HG03196 (cell line): ENCODE data around the gene UBQLN4.
"Not testable (repeated sequence)": the region's sequence is repeated elsewhere in the genome, so short reads cannot be mapped to it uniquely, and the experiment has no call there.

Source experiments
- ATAC-seq: cut with Tn5 transposase; IDR thresholded peaks from one replicate; pipeline ENCODE4 v1.9.1; 2021; ENCODE audit not compliant: unreplicated experiment

UBQLN4 gene

DNA sequence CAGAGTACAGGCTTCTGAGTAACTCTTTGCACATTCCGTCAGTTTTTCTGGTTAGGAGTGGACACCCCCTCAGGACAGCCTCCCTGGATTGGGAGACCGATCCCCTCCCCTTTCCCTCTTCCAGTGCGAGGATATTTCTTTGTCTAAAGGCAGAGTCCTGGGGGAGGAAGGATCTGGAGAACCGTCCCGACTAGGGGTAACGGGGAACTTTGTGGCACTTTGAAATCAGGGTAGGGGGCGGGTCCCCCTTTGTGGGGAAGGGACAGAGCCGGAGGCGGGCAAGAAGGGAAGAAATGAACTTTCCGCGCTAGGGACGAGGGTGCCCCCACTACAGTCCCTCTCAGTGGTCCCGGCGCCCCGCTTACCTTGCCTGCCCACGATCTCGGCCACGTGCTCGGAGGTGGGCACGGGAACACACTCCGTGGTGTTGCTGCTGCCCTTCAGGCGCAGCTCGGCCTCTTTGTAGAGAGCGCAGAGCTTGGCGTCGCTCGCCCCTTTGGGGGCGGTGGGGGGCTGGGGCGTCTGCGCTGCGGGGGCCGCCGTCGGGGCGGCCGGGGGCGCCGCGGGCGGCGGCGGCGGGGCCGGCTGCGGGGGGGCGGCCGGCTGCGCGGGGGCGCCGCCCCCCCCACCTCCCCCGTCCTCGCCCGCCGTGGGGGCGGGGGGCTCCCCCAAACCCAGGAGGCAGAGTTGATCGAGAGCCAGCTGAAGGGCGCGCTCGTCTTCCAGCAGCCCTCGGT is 27.8 kb upstream of the UBQLN4 start:
- no peak for ATAC-seq

DNA sequence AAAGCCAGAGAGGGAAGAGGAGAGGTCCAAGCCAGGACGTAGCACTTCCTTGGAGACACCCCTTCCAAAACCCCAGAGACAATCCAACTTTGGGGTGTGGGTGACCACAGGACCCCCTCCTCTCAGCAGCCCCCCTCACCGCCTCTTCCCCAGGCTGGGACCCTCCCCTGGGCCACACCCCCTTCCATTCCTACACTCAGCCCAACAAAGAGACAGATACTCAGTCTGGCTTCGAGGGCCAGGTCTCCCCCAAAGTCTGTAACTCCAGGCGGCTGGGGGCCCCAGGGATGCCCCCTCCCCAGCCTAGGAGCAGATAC is 27.2 kb upstream of the UBQLN4 start:
- ATAC-seq = no peak

DNA sequence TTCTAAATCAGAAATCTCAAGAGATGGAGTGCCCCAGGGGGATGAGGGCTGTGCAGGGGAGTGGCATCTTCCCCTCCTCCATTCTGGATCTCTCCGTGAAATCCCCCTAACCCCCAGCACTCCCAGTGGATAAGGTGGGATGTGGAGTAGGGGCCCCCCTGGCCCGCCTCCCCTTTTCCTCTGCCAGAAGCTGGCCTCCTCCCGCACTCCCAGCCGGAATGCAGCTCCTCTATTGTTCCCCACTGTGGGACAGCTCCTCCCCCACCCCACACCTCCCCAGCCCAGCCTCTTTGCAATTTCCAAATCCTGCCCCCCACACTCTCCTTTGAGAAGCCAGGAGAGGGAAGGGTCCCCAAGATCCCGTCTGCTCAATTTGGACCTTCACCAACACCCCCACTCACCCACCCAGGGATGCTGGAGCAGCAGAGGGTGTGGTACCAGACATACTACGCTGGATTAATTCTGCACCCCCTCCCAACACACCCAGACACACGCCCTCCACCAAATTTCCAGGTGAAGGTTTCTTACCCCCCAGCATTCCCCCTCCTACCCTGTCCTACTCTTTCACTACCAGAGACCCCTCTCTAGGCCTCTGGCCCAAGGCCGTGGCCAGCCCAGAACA is 26.8 kb upstream of the UBQLN4 start:
- no peak for ATAC-seq

DNA sequence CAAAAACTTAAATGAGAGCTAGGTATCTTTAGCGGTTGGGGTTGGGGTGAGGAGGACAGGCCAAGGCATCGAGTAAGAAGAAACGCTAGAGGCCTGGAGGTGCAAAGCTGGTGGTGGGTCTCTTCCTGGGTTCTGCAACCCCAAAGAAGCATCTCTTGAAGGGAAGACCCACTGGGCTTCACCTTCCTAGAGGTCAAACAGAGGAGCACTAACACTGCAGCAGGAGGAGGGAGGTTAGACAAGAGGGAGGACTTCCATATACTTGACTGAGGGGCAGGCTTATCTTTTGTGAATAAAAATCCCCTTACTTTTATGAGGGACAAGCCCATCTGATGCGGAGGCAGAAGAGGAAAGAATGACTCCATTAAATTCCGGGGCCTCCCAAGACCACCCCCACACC is 26.2 kb upstream of the UBQLN4 start:
- ATAC-seq = no peak

GRCh38 chr1:156078728-156079127 is 25.1 kb upstream of the UBQLN4 start:
- no peak for ATAC-seq

- no peak for ATAC-seq
These were observed 23.8 kb upstream of the UBQLN4 start for GRCh38 chr1:156077430-156077760.

GRCh38 chr1:156076609-156077429 is 23.2 kb upstream of the UBQLN4 start:
- no peak for ATAC-seq

DNA sequence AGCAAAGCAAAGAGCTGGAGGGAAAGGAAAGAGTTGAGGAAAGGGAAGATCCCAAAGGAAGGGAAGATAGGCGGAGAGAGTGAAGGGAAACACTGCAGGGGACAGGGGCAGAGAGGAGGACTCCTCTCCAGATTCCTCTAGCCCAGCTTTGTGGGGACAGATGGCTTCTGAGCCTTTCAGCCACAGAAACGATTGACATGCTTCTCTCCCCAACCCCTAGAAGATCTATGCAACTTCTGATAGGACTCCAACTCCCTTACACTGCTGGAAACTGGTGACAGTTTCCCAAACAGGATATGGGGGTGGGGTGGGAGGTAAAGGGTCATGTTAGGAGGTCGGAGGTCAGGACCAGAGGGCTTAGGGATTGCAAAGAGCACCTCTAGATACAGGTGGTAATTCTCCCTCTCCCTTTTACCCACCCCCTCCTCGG is 22.2 kb upstream of the UBQLN4 start:
- ATAC-seq = no peak

DNA sequence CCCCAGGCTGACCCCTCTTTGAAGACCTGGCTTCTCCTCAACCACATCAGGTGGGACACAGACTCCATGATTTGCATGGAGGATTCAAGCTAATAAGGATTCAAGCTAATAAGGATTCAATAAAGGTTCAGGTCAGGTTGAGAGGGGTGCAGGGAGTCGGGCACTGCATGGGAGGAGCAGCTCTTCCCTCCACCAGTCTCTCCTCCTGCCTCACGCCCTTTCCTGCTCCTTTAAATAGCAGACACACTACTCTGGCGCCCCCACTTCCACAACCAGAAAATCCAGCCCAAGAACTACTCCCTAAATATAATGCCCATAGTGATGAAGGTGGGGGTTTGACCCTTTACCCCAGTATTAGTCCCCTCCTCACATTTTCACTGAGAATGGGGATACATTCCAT is 21.6 kb upstream of the UBQLN4 start:
- no peak for ATAC-seq

- ATAC-seq = no peak
These were observed 21.1 kb upstream of the UBQLN4 start for GRCh38 chr1:156074661-156075060.

DNA sequence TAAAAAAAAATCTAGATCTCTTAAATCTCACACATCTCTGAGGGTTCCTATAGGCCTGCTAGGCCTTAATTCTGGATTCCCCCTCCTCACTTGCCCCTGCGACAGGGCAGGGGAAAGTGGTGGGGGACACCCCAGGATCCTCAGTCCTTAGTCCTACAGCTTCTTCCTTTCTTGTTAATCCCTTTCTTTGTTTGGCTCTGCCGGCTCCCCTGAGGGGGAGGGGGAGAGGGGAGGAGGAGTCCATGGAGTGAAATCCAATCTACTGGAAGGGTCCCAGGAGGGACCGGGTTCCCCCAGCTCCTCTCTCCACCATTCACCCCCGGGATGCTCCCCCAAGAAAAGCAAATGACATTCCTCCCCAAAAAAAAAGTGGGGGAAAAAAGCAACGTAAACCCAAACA is 20.1 kb upstream of the UBQLN4 start:
- ATAC-seq = no peak

DNA sequence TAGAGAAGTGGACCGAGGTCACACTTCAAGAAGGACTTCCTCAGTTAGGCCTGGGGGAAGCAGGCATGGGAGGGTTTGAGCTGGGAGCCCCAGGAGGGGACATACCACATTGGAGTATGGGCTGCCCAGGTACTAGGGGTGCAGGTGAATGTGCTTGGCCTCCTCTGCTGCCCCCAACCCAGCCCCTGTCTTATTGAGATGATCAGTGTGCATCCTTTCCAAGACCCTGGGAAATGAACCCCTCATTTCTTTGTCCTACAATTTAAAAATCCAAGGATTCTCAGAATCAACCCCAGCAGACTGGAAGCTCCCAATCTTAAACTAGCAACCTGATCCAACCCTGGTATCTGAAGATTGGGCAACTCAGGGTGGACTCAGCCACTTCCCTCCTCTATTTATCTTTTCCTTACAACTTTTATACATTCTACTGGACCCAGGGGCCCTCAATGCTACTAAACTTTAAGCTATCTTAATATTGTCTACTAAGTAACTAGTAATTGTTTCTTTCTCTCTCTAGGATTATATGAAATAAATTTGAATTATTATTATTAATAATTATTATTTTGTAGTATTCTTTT is 19.6 kb upstream of the UBQLN4 start:
- ATAC-seq = no peak

DNA sequence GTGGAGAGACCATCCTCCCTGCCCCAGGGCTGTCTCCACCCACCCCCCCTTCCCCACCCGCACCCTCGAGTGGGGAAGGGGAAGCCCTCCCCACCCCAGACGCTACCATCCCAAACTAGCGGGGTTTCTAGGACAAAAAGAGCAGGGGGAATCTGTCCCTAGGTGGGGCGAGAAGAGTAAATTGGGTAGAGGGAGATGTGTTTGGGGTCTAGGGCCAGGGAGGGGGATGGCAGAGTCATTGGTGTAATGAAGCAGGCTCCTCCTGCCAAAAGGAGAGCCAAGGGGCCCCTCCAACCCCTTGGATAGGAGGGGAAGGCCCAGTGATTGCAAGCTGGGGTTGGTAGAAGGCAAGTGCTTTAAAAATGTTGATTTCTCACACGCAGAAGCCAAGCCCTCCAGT is 18.7 kb upstream of the UBQLN4 start:
- no peak for ATAC-seq

- ATAC-seq = not testable (repeated sequence)
These were observed 17.8 kb upstream of the UBQLN4 start for GRCh38 chr1:156071332-156071816.

DNA sequence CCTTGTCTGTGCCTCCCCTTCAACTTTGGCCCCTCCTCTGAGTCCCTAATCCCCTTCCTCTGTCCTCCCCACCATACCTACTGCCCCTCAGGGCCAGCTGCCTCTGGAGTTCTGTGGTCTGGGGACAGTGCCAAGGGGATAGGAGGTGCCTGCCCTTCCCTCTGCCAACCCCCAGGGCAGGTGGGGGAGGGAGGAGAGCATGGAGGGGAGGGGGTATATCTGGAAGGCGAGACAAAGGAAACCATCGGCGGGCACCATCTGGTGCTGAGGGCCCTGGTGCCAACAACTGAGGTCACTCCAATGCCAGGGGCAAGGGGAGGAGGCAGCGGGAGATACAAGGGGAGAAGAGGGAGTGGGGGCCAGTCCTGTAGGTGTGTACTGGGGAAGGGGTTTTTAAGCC is 16.9 kb upstream of the UBQLN4 start:
- no peak for ATAC-seq

DNA sequence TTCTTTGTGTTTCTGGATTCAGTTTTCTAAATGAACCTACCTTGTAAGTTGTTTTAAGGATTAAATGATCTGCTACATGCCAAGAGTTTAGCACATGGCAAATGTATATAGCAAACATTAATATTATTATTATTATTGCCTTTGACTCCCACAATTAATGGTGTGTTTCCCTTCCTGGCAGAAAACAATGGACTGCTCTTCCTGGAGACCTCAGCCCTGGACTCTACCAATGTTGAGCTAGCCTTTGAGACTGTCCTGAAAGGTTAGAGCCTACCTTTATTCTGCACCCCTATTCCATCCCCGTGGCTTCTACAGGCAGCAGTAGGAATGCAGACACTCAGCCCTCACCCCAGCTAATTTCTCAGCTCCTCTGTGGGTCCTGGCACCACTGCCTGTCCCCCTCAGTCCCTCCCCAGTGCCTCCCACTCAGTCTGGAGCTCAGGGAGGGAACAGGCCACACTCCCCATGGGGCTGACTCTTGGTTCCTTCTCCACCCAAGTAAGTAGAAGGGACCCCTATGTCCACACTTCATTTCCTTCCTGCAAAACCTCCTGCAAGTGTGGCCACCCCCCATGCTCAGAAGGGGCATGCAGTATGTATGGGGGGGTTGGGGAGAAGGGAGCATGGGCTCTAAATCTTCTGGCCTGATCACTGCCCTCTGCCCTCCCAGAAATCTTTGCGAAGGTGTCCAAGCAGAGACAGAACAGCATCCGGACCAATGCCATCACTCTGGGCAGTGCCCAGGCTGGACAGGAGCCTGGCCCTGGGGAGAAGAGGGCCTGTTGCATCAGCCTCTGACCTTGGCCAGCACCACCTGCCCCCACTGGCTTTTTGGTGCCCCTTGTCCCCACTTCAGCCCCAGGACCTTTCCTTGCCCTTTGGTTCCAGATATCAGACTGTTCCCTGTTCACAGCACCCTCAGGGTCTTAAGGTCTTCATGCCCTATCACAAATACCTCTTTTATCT is 16.2 kb upstream of the UBQLN4 start:
- ATAC-seq = no peak

DNA sequence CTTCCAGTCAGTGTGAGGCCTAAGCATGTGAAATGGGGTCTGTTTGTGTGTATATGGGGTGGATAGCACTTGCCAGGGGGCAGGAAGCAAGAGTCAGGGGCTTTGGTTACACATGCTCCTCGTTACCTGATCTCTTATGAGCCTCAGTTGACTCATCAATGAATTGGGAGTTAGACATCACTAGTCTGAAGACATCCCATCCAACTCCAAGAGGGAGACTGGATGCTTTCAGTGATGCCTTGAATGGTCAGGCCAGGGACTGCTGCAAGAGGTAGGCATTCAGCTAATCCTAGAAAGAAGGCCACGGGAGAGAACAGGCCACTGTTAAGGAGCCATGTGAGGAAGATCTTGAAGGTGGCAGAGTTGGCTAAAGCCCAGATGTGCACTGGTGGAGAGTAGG is 13.7 kb upstream of the UBQLN4 start:
- no peak for ATAC-seq

DNA sequence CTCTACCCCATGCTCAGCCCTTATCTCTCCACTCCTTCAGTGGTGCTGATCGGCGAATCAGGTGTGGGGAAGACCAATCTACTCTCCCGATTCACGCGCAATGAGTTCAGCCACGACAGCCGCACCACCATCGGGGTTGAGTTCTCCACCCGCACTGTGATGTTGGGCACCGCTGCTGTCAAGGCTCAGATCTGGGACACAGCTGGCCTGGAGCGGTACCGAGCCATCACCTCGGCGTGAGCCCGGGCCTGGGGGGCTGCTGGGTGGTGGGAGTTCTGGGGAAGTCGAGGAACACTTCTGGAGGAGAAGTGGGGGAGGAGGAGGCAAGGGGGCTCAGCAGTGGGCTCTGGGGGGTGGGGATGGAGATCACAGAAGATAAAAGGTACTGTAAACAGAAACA is 12.3 kb upstream of the UBQLN4 start:
- no peak for ATAC-seq

DNA sequence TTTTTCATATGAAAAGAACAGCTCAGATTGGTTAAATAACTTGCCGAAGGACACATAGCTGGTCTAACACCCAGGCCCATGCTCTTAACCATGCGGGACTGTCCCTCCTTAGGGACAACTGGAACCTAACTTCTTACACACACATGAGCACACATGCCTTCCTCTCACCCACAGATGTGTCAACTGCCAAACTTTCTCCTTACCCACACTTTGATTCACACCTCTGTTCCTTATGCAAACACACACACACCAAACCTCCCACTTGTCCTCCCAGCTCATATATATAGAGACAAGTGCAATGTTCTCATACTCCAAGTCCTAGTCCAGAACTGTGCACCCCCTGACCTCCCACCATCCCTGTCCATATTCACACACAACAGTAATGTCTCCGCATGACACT is 11.6 kb upstream of the UBQLN4 start:
- ATAC-seq = no peak

GRCh38 chr1:156064615-156065014 is 11.0 kb upstream of the UBQLN4 start:
- ATAC-seq = no peak

- no peak for ATAC-seq
These were observed 10.3 kb upstream of the UBQLN4 start for GRCh38 chr1:156063997-156064285.
